ENCODE data around the gene CGB2. TPM values are rescaled to one million over a fixed set of nuclear protein-coding genes. Genes with fewer than 3 reads are reported as not detected.

Gene CGB2
- total and polyA plus RNA-seq, 9 of the 15 experiments (the other 6 are each of a cell fraction or from before 2014, with no cell fraction given) = 0.22 TPM; not detected in 8

GRCh38 chr19:48994035-48994386 lies 37.7 kb upstream of the CGB2 start (continued):
- TF ChIP-seq ZMIZ1 (IDR thresholded peaks at IDR 0.05; ENCODE audit: low read depth in 2 of 2, low read length in 2 of 2) (no peak), ZNF133 (CRISPR knock-in tag; IDR thresholded peaks at IDR 0.05) (no peak), CREM (IDR thresholded peaks at IDR 0.05; ENCODE audit: low read depth) (no peak), NFRKB (IDR thresholded peaks at IDR 0.05; ENCODE audit: low read depth) (peak; percentile 16; the same call in 1 of the 2 replicates), CCNT2 (IDR thresholded peaks at IDR 0.05; ENCODE audit: borderline replicate concordance, extremely low read depth, insufficient read length, low read depth, low read length) (no peak), RBBP5 (IDR thresholded peaks at IDR 0.05; ENCODE audit: borderline replicate concordance, insufficient read depth, low read length, poor library complexity, severe bottlenecking) (peak; percentile 2), POLR3G (IDR thresholded peaks at IDR 0.05; ENCODE audit: extremely low read depth, insufficient read length, insufficient replicate concordance) (no peak)

GRCh38 chr19:48997972-48998371 lies 33.7 kb upstream of the CGB2 start:
- Histone ChIP-seq H3K4me3 (no peak overlapping the region), H3K27me3 (ENCODE audit: control insufficient read depth in 2 of 2, insufficient read depth in 2 of 2, low read length in 2 of 2) (no peaks in the 10 kb centered on the region), H4K20me1 (replicated peaks; ENCODE audit: control insufficient read depth, insufficient read depth, low read length) (0 out of 2 replicates have a peak, but pooled peaks cover 5% of the 10 kb centered on the region), H3K9me1 (ENCODE audit: control insufficient read depth, insufficient read depth, low read length) (no peaks in the 10 kb centered on the region), H2AFZ (ENCODE audit: low read depth, low read length) (no peak overlapping the region), H3K36me3 (ENCODE audit: control insufficient read depth, insufficient read depth, low read length) (peaks cover 58% of the 10 kb centered on the region), H3K4me1 (replicated peaks in 1 of 2; ENCODE audit: control insufficient read depth in 2 of 2, insufficient read depth in 2 of 2, low read length in 2 of 2) (peaks cover 0 to 10% of the 10 kb centered on the region in 2 experiments; a peak in 4 of 5 replicates), H3K9me3 (replicated peaks; ENCODE audit: control insufficient read depth, insufficient read depth, low read depth, low read length) (no peaks in the 10 kb centered on the region), H3K4me2 (ENCODE audit: insufficient read depth, low read length) (no peak overlapping the region), H3K27ac (ENCODE audit: extremely low read depth, low read depth, low read length) (no peak overlapping the region), H3K79me2 (ENCODE audit: control insufficient read depth, insufficient read depth, low read length) (peaks cover 63% of the 10 kb centered on the region), H3K9ac (ENCODE audit: insufficient read depth in 1 of 2, low read depth in 2 of 2, low read length in 2 of 2) (no peak overlapping the region)
- in situ Hi-C loops (cut with MboI) (no loop called here), intact Hi-C loops (cut with micrococcal nuclease) (loop anchor here (2.0 to 10.0 kb wide), 3 partner anchors 77 to 227 kb away; partner anchors contain the start of genes HRC and TRPM4)
- 62% methylated on average over 5 of the region's 5 CpGs for WGBS (ENCODE audit: insufficient coverage, low coverage, missing lambda C conversion rate)
- no TSS peak for BruUV-seq (replicated peaks)
- ChIA-PET CTCF (ENCODE audit: low intra/inter-chr PET ratio) (no interaction called here), POLR2A (interaction anchor here (0.5 to 1.2 kb wide), 6 partner anchors 9 to 212 kb away, joined by 3 to 5 read pairs (median 3); no protein-coding TSS in a partner anchor)
- ATAC-seq (peak; percentile 53), DNase-seq (ENCODE audit: extremely low read depth in 1 of 4, low spot score in 3 of 4) (peak; percentile 61 to 84 (median 70)), FAIRE-seq (peak; percentile 74)
- TF ChIP-seq L3MBTL2 (IDR thresholded peaks at IDR 0.05) = peak; percentile 27; the same call in 1 of the 2 replicates
- TF ChIP-seq CEBPZ (IDR thresholded peaks at IDR 0.05; ENCODE audit: borderline replicate concordance, low read depth, low read length) = no peak
- TF ChIP-seq ZNF197 (CRISPR knock-in tag; IDR thresholded peaks at IDR 0.05; ENCODE audit: low read depth) = no peak
- peak; percentile 48; the same call in 1 of the 2 replicates for TF ChIP-seq MAX (CRISPR knock-in tag; IDR thresholded peaks at IDR 0.05)
- no peak for TF ChIP-seq RUNX1 (IDR thresholded peaks at IDR 0.05; ENCODE audit: low read depth)
- TF ChIP-seq PHTF2 (CRISPR knock-in tag; IDR thresholded peaks at IDR 0.05) = no peak
- no peak for TF ChIP-seq SREBF2 (CRISPR knock-in tag; IDR thresholded peaks at IDR 0.05)

Data from K562 (cell line).